Prostate gland (tissue), 2 donors: ENCODE results near the gene NLRC5.

Experiments used
- CTCF ChIP-seq, 4 experiments: fragments of 200-600 bp in 2 of 4; fragments of 450-650 bp in 2 of 4; sonication (generic) in 2 of 4; IDR thresholded peaks; 1 replicate in 3 of 4; 2 replicates in 1 of 4; pipeline ENCODE4 v1.5.1; 2016 to 2019; ENCODE audit warnings: antibody characterized with exemption in 4 of 4, mild to moderate bottlenecking in 2 of 4, moderate library complexity in 2 of 4
- POLR2A ChIP-seq: fragments of 450-650 bp; IDR thresholded peaks from one replicate; pipeline ENCODE4 v1.6.1; 2016; ENCODE audit warnings: antibody characterized with exemption, mild to moderate bottlenecking

GRCh38 chr16:57012353-57012752 lies 23.0 kb downstream of the NLRC5 start:
- TF ChIP-seq CTCF (IDR thresholded peaks at IDR 0.05) = no peak
- TF ChIP-seq POLR2A = no peak
